SK-N-SH treated with all-trans-retinoic acid at 6 μM for 48 hours (cell line): ENCODE measurements around the gene ADCY5.

Experiments
- ATAC-seq: fragments of 200-7000 bp; cut with Tn5 transposase; 3 replicates; pipeline ENCODE4 v1.9.1; 2020; ENCODE audit warnings: mild to moderate bottlenecking, moderate library complexity
- ARNTL ChIP-seq: fragments of 450-650 bp; formaldehyde crosslinking; IDR thresholded peaks from 2 replicates; pipeline ENCODE4 v1.5.0; 2020; ENCODE audit warnings: low read depth, mild to moderate bottlenecking, moderate library complexity, borderline replicate concordance
- BACH2 ChIP-seq: fragments of 250-450 bp; sonication (Bioruptor Pico); IDR thresholded peaks from 2 replicates; pipeline ENCODE4 v1.9.0; 2021; ENCODE audit warnings: mild to moderate bottlenecking, borderline replicate concordance
- CREB5 ChIP-seq: fragments of 250-450 bp; sonication (Bioruptor Pico); IDR thresholded peaks from 2 replicates; pipeline ENCODE4 v1.5.1; 2020; ENCODE audit warnings: low read depth, mild to moderate bottlenecking, moderate library complexity
- CSRNP3 ChIP-seq: fragments of 250-450 bp; sonication (Bioruptor Pico); IDR thresholded peaks from 2 replicates; pipeline ENCODE4 v1.5.1; 2021; ENCODE audit warnings: mild to moderate bottlenecking, moderate library complexity
- GLIS3 ChIP-seq: fragments of 250-450 bp; sonication (Bioruptor Pico); IDR thresholded peaks from 2 replicates; pipeline ENCODE4 v1.5.0; 2020; ENCODE audit warnings: mild to moderate bottlenecking, moderate library complexity
- OSR1 ChIP-seq: fragments of 250-450 bp; sonication (Bioruptor Pico); IDR thresholded peaks from 2 replicates; pipeline ENCODE4 v1.8.0; 2022; ENCODE audit warnings: moderate library complexity, mild to moderate bottlenecking, inconsistent platforms
- PATZ1 ChIP-seq: fragments of 250-450 bp; sonication (Bioruptor Pico); IDR thresholded peaks from 2 replicates; pipeline ENCODE4 v1.8.0; 2020; ENCODE audit warnings: mild to moderate bottlenecking, moderate library complexity, borderline replicate concordance
- POU6F1 ChIP-seq: fragments of 250-450 bp; sonication (Bioruptor Pico); IDR thresholded peaks from 2 replicates; pipeline ENCODE4 v1.8.0; 2021; ENCODE audit warnings: low read depth, mild to moderate bottlenecking, moderate library complexity, borderline replicate concordance
- PPARA ChIP-seq: fragments of 250-450 bp; sonication (Bioruptor Pico); IDR thresholded peaks from 2 replicates; pipeline ENCODE4 v1.5.0; 2020; ENCODE audit warnings: mild to moderate bottlenecking, borderline replicate concordance
- RARB ChIP-seq: fragments of 250-450 bp; sonication (Bioruptor Pico); IDR thresholded peaks from 2 replicates; pipeline ENCODE4 v1.8.0; 2021; ENCODE audit warnings: mild to moderate bottlenecking, moderate library complexity
- SNAI2 ChIP-seq: fragments of 250-450 bp; sonication (Bioruptor Pico); IDR thresholded peaks from 2 replicates; pipeline ENCODE4 v1.5.0; 2020; ENCODE audit warnings: mild to moderate bottlenecking, moderate library complexity
- TCF4 ChIP-seq: fragments of 250-450 bp; sonication (Bioruptor Pico); IDR thresholded peaks from 2 replicates; pipeline ENCODE4 v1.8.0; 2021; ENCODE audit warnings: mild to moderate bottlenecking, moderate library complexity, borderline replicate concordance
- TSHZ2 ChIP-seq: fragments of 250-450 bp; sonication (Bioruptor Pico); IDR thresholded peaks from 2 replicates; pipeline ENCODE4 v1.5.0; 2020; ENCODE audit warnings: mild to moderate bottlenecking, moderate library complexity
- ZC3H10 ChIP-seq: fragments of 250-450 bp; sonication (Bioruptor Pico); IDR thresholded peaks from 2 replicates; pipeline ENCODE4 v1.5.1; 2021; ENCODE audit warnings: mild to moderate bottlenecking, moderate library complexity
- ZFP3 ChIP-seq: fragments of 250-450 bp; sonication (Bioruptor Pico); IDR thresholded peaks from 2 replicates; pipeline ENCODE4 v1.5.0; 2020; ENCODE audit warnings: mild to moderate bottlenecking, moderate library complexity
- ZFP30 ChIP-seq: fragments of 450-650 bp; formaldehyde crosslinking; IDR thresholded peaks from 2 replicates; pipeline ENCODE4 v1.5.0; 2022; ENCODE audit warnings: mild to moderate bottlenecking, moderate library complexity
- ZNF70 ChIP-seq: fragments of 450-650 bp; formaldehyde crosslinking; IDR thresholded peaks from 2 replicates; pipeline ENCODE4 v1.5.0; 2020; ENCODE audit warnings: mild to moderate bottlenecking, moderate library complexity
- ZNF8 ChIP-seq: fragments of 450-650 bp; formaldehyde crosslinking; IDR thresholded peaks from 2 replicates; pipeline ENCODE4 v1.5.0; 2020; ENCODE audit warnings: mild to moderate bottlenecking, moderate library complexity

ADCY5 gene

GRCh38 chr3:123371426-123371825, 77.5 kb downstream of the ADCY5 start:
- no peak for ATAC-seq
- TF ChIP-seq TSHZ2 (CRISPR knock-in tag) (no peak), PPARA (no peak), CSRNP3 (no peak), OSR1 (CRISPR knock-in tag) (no peak), ZFP3 (CRISPR knock-in tag) (no peak)
- TF ChIP-seq, all 23 proteins: peak for 0

- TF ChIP-seq ZFP30 (CRISPR knock-in tag) (no peak), ZNF8 (CRISPR knock-in tag) (no peak), TCF4 (no peak), CSRNP3 (no peak), ZC3H10 (no peak), PATZ1 (CRISPR knock-in tag) (no peak), ARNTL (no peak), SNAI2 (no peak), CREB5 (no peak), POU6F1 (CRISPR knock-in tag) (no peak), OSR1 (CRISPR knock-in tag) (no peak), PPARA (no peak), BACH2 (CRISPR knock-in tag) (no peak), RARB (CRISPR knock-in tag) (no peak)
- ATAC-seq, result no peak
Measured at GRCh38 chr3:123370819-123371218, 78.1 kb downstream of the ADCY5 start.

GRCh38 chr3:123369085-123369484, 79.8 kb downstream of the ADCY5 start:
- no peak for ATAC-seq
- TF ChIP-seq GLIS3 (CRISPR knock-in tag) (no peak), ZFP30 (CRISPR knock-in tag) (no peak), ARNTL (no peak), TSHZ2 (CRISPR knock-in tag) (no peak), ZNF70 (no peak), ZC3H10 (no peak)
